22Rv1 (cell line): ENCODE data around the gene SPATA46.
"Not testable (repeated sequence)": the region's sequence is repeated elsewhere in the genome, so short reads cannot be mapped to it uniquely, and the experiment has no call there.

ENCODE experiments used
- H3K27ac ChIP-seq: fragments of 450-650 bp; 2 replicates; pipeline ENCODE4 v1.5.1; 2017
- CTCF ChIP-seq: fragments of 450-650 bp; IDR thresholded peaks from 2 replicates; pipeline ENCODE4 v1.5.1; 2017; ENCODE audit warnings: mild to moderate bottlenecking
- ZFX ChIP-seq: fragments of 450-650 bp; IDR thresholded peaks from 2 replicates; pipeline ENCODE4 v1.6.1; 2017; ENCODE audit warnings: antibody characterized with exemption, borderline replicate concordance

Gene SPATA46

DNA sequence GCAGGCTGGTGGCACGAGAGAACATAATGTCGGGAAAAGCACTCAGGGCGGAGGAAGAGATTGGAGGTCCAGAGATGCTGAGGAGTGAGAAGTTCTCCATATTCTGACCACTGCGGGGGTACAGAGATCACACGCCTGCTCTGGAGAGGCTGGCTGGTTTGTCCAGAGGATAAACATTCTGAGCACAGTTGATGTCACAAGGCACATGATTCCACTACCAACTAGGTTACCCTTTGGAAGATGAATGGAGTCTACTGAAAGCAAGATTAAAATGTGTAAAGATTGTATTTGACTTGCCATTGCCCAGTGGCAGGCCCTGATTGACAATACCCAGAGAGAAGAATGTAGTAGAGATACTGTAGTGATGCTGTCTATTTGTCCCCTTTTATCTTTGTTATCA lies at the start of gene SPATA46:
Gene SPATA46, minus strand, starts transcription at position 164 of the 400 bp plus-strand sequence. Its CDS starts 64 bp downstream, at position 100.
- TF ChIP-seq ZFX (no peak), CTCF (no peak)
- no peak within 1 kb of the TSS for H3K27ac ChIP-seq

GRCh38 chr1:162422662-162423375 lies 46.2 kb upstream of the SPATA46 start:
- H3K27ac ChIP-seq: no peak overlapping the region
- no peak for TF ChIP-seq ZFX
- no peak for TF ChIP-seq CTCF

DNA sequence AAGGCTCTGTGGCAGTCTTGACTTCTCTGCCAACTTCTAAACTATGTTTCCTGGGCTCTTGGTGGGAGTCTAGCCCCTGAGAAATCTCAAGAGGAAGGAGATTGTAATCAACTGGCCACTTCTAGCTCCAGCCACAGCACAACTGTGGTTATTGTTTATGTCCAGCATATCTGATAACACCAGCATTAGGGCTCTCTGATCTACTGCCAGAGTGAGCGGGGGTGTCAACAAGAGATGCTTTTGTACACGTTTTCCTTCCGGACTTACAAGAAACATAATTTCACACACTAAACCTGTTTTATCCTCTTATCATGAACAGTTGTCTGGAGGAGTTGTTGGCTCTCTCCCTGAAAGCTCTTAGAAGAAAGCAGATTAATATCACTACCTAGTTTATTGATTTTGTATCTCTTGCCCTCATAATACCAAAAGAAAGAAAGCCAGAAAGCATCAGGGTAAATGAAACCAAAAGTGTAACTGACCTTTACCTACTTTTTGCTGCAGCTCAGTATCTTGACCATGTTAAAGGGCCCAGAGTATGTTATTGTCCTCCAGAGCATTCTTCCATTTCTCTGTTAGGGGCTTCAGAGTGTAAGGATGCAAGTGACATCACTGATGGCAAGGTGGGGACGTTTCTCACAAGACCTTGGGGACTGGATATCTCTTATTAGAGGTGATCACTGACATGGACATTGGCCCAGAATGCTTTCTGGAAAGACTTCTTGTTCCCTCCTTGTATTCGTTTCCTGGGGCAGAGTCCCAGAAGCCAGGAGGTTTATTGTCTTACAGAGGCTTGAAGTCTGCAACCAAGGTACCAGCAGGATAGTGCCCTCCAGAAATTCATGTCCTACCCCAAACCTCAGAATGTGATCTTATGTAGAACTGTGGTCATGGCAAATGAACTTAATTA lies 44.9 kb upstream of the SPATA46 start:
- no peak overlapping the region for H3K27ac ChIP-seq
- TF ChIP-seq CTCF (no peak), ZFX (no peak)

DNA sequence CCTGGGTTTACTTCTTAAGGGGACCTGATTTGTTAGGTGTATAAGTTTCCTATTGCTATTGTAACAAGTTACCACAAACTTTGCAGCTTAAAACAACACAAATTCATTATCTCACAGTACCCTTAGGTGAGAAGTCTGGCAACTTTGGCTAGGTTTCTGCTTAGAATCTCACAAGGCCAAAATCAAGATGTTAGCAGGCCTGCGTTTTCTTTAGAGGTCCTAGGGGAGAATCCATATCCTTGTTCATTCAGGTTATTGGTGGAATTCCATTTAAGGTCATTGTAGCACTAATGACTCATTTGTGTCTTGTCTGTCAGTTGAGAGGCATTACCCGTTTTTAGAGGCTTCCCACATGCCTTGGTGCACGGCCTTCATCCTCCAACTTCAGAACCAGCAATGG lies 43.5 kb upstream of the SPATA46 start:
- TF ChIP-seq ZFX: no peak
- TF ChIP-seq CTCF: no peak

GRCh38 chr1:162419450-162419931 lies 42.8 kb upstream of the SPATA46 start:
- not testable (repeated sequence) for H3K27ac ChIP-seq

More for the DNA sequence above, 43.5 kb upstream of the SPATA46 start:
- H3K27ac ChIP-seq: no peak overlapping the region

DNA sequence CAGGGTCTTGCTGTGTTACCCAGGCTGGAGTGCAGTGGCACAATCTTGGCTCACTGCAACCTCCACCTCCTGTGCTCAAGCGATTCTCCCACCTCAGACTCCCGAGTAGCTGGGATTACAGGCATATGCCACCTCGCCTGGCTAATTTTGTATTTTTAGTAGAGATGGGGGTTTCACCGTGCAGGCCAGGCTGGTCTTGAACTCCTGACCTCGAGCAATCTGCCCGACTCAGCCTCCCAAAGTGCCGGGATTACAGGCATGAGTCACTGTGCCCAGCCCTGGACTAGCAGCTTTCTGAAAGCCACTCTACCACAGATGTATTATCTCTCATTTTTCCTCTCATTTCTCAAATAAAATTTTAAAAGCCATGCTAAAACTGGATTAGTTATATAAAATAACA lies 41.9 kb upstream of the SPATA46 start:
- H3K27ac ChIP-seq: not testable (repeated sequence)

GRCh38 chr1:162417650-162418049 lies 41.0 kb upstream of the SPATA46 start:
- no peak overlapping the region for H3K27ac ChIP-seq
- TF ChIP-seq CTCF (no peak), ZFX (no peak)

DNA sequence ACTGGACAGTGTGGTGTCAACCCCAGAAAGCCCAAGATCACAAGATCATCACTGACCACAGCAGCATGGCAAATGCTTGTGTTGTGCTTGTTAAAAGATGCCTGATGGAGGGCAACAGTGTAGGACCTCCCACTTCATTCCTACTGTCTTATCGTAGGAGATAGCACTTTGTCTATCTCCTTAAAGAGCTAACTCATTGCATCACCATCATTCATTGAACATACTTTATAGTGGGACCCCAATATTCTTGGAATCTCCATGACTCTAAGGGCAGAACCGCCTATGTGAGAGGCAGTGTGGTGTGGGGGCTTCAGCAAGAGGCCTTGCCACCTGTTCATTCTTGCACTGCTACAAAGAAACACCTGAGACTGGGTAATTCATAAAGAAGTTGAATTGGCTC lies 40.3 kb upstream of the SPATA46 start:
- no peak for TF ChIP-seq ZFX
- TF ChIP-seq CTCF: no peak
- no peak overlapping the region for H3K27ac ChIP-seq
